Memory B cell (primary cell): ENCODE data around the gene SARNP.
"Not testable (repeated sequence)": the region's sequence is repeated elsewhere in the genome, so short reads cannot be mapped to it uniquely, and the experiment has no call there.

Experiments
- ATAC-seq: fragments of 150-1000 bp; cut with Tn5 transposase; 2 replicates; pipeline ENCODE4 v1.10.0; 2021; ENCODE audit warnings: low read depth, mild to moderate bottlenecking, moderate library complexity
- DNase-seq, 2 donors: peaks; one replicate each; pipeline ENCODE4 v3.0.0; 2022; ENCODE audit warnings: low spot score in 2 of 2
- H3K27ac Mint-ChIP-seq: one replicate; pipeline ENCODE4 v1.8.0; 2022; ENCODE audit warnings: mild to moderate bottlenecking, moderate library complexity, mixed read lengths
- H3K27me3 Mint-ChIP-seq: one replicate; pipeline ENCODE4 v1.8.0; 2022; ENCODE audit warnings: mixed read lengths
- H3K36me3 Mint-ChIP-seq: one replicate; pipeline ENCODE4 v1.8.0; 2022; ENCODE audit warnings: mild to moderate bottlenecking, mixed read lengths
- H3K4me1 Mint-ChIP-seq: one replicate; pipeline ENCODE4 v1.8.0; 2022; ENCODE audit warnings: mixed read lengths
- H3K4me3 Mint-ChIP-seq: one replicate; pipeline ENCODE4 v1.8.0; 2022; ENCODE audit warnings: mild to moderate bottlenecking, moderate library complexity, mixed read lengths
- H3K9me3 Mint-ChIP-seq: one replicate; pipeline ENCODE4 v1.8.0; 2022; ENCODE audit warnings: mixed read lengths

SARNP gene

GRCh38 chr12:55817345-55818139, at the start of gene SARNP, which contains the start of gene ORMDL2:
SARNP (minus strand) TSS chr12:55817724; CDS start chr12:55817701, 23 bp downstream.
ORMDL2 (plus strand) TSS chr12:55818041; CDS start chr12:55819000, 959 bp downstream.
- Mint-ChIP-seq H3K4me1 (peaks cover 16% of the 10 kb centered on the region), H3K9me3 (no peaks in the 10 kb centered on the region), H3K27ac (peak within 1 kb of the TSS; percentile 60), H3K36me3 (peaks cover 12% of the 10 kb centered on the region), H3K27me3 (no peaks in the 10 kb centered on the region), H3K4me3 (no peak within 1 kb of the TSS)
- DNase-seq (peak; percentile 81 to 94), ATAC-seq (peak; percentile 89)

GRCh38 chr12:55866454-55867004, 49.0 kb upstream of the SARNP start:
- not testable (repeated sequence) for H3K4me1 Mint-ChIP-seq, H3K4me3 Mint-ChIP-seq, H3K36me3 Mint-ChIP-seq, DNase-seq, H3K27me3 Mint-ChIP-seq, ATAC-seq, H3K27ac Mint-ChIP-seq, H3K9me3 Mint-ChIP-seq

- Mint-ChIP-seq H3K4me3 (no peak overlapping the region), H3K4me1 (no peaks in the 10 kb centered on the region), H3K27me3 (no peaks in the 10 kb centered on the region), H3K9me3 (peaks cover 3% of the 10 kb centered on the region), H3K27ac (no peak overlapping the region), H3K36me3 (no peaks in the 10 kb centered on the region)
- no peak for DNase-seq
- no peak for ATAC-seq
Measured at GRCh38 chr12:55865327-55865726, 47.8 kb upstream of the SARNP start.

GRCh38 chr12:55862931-55863330, 45.4 kb upstream of the SARNP start:
- not testable (repeated sequence) for DNase-seq, H3K36me3 Mint-ChIP-seq, H3K4me3 Mint-ChIP-seq, ATAC-seq, H3K4me1 Mint-ChIP-seq, H3K27ac Mint-ChIP-seq, H3K9me3 Mint-ChIP-seq, H3K27me3 Mint-ChIP-seq

- H3K9me3 Mint-ChIP-seq = peaks cover 3% of the 10 kb centered on the region
- peaks cover 2% of the 10 kb centered on the region for H3K27me3 Mint-ChIP-seq
- ATAC-seq = no peak
- DNase-seq = no peak
- H3K4me3 Mint-ChIP-seq = no peak overlapping the region
- no peaks in the 10 kb centered on the region for H3K4me1 Mint-ChIP-seq
- no peak overlapping the region for H3K27ac Mint-ChIP-seq
- no peaks in the 10 kb centered on the region for H3K36me3 Mint-ChIP-seq
Measured at GRCh38 chr12:55862286-55862685, 44.8 kb upstream of the SARNP start.

GRCh38 chr12:55861871-55862270, 44.3 kb upstream of the SARNP start:
- Mint-ChIP-seq H3K27me3 (peaks cover 2% of the 10 kb centered on the region), H3K27ac (no peak overlapping the region), H3K4me1 (no peaks in the 10 kb centered on the region), H3K36me3 (no peaks in the 10 kb centered on the region), H3K9me3 (peaks cover 3% of the 10 kb centered on the region), H3K4me3 (no peak overlapping the region)
- no peak for ATAC-seq
- no peak for DNase-seq

- H3K4me3 Mint-ChIP-seq = no peak overlapping the region
- H3K36me3 Mint-ChIP-seq = no peaks in the 10 kb centered on the region
- no peaks in the 10 kb centered on the region for H3K4me1 Mint-ChIP-seq
- no peak overlapping the region for H3K27ac Mint-ChIP-seq
- H3K9me3 Mint-ChIP-seq = peaks cover 3% of the 10 kb centered on the region
- ATAC-seq (no peak), DNase-seq (no peak)
- H3K27me3 Mint-ChIP-seq = peaks cover 2% of the 10 kb centered on the region
Measured at GRCh38 chr12:55861396-55861795, 43.9 kb upstream of the SARNP start.

- H3K4me1 Mint-ChIP-seq = no peaks in the 10 kb centered on the region
- H3K9me3 Mint-ChIP-seq = no peaks in the 10 kb centered on the region
- no peak for DNase-seq
- H3K36me3 Mint-ChIP-seq = no peaks in the 10 kb centered on the region
- H3K4me3 Mint-ChIP-seq = no peak overlapping the region
- no peak overlapping the region for H3K27ac Mint-ChIP-seq
- no peak for ATAC-seq
- H3K27me3 Mint-ChIP-seq = peaks cover 9% of the 10 kb centered on the region
Measured at GRCh38 chr12:55852740-55853139, 35.2 kb upstream of the SARNP start.

GRCh38 chr12:55850893-55851292, 33.4 kb upstream of the SARNP start:
- no peaks in the 10 kb centered on the region for H3K9me3 Mint-ChIP-seq
- no peak for ATAC-seq
- H3K4me3 Mint-ChIP-seq = no peak overlapping the region
- H3K27me3 Mint-ChIP-seq = peaks cover 9% of the 10 kb centered on the region
- DNase-seq = no peak
- H3K4me1 Mint-ChIP-seq = no peaks in the 10 kb centered on the region
- H3K36me3 Mint-ChIP-seq = no peaks in the 10 kb centered on the region
- no peak overlapping the region for H3K27ac Mint-ChIP-seq

GRCh38 chr12:55850401-55850800, 32.9 kb upstream of the SARNP start:
- no peaks in the 10 kb centered on the region for H3K36me3 Mint-ChIP-seq

GRCh38 chr12:55849616-55850343, 32.3 kb upstream of the SARNP start:
- DNase-seq = no peak
- no peaks in the 10 kb centered on the region for H3K36me3 Mint-ChIP-seq
- no peak for ATAC-seq
- no peaks in the 10 kb centered on the region for H3K9me3 Mint-ChIP-seq
- H3K27me3 Mint-ChIP-seq = peaks cover 9% of the 10 kb centered on the region
- no peak overlapping the region for H3K27ac Mint-ChIP-seq
- H3K4me3 Mint-ChIP-seq = no peak overlapping the region
- no peaks in the 10 kb centered on the region for H3K4me1 Mint-ChIP-seq

More at GRCh38 chr12:55850401-55850800, 32.9 kb upstream of the SARNP start:
- Mint-ChIP-seq H3K27me3 (peaks cover 9% of the 10 kb centered on the region), H3K4me1 (no peaks in the 10 kb centered on the region), H3K9me3 (no peaks in the 10 kb centered on the region), H3K4me3 (no peak overlapping the region), H3K27ac (no peak overlapping the region)
- ATAC-seq (no peak), DNase-seq (no peak)

GRCh38 chr12:55847603-55848291, 30.2 kb upstream of the SARNP start:
- DNase-seq = no peak
- H3K27ac Mint-ChIP-seq = no peak overlapping the region

GRCh38 chr12:55847033-55847432, 29.5 kb upstream of the SARNP start:
- Mint-ChIP-seq H3K4me1 (no peaks in the 10 kb centered on the region), H3K27ac (no peak overlapping the region), H3K27me3 (peaks cover 12% of the 10 kb centered on the region), H3K9me3 (no peaks in the 10 kb centered on the region), H3K4me3 (no peak overlapping the region), H3K36me3 (no peaks in the 10 kb centered on the region)
- no peak for ATAC-seq
- DNase-seq = no peak

More at GRCh38 chr12:55847603-55848291, 30.2 kb upstream of the SARNP start:
- ATAC-seq = no peak
- no peaks in the 10 kb centered on the region for H3K9me3 Mint-ChIP-seq
- peaks cover 9% of the 10 kb centered on the region for H3K27me3 Mint-ChIP-seq
- H3K36me3 Mint-ChIP-seq = no peaks in the 10 kb centered on the region
- no peak overlapping the region for H3K4me3 Mint-ChIP-seq
- H3K4me1 Mint-ChIP-seq = no peaks in the 10 kb centered on the region
